A673 (cell line): ENCODE data around the gene FAM177A1. TPM values are rescaled to one million over a fixed set of nuclear protein-coding genes. Genes with fewer than 3 reads are reported as not detected.

ENCODE experiments used
- BruUV-seq: library from RNA; stranded (reverse); fragments of 400-500 nt; replicated peaks from 2 replicates; lab custom pipeline; 2021; lab: Mats Ljungman, UMichigan
- CTCF ChIA-PET: fragments of 300-600 bp; sonication (Branson Sonifier 250); formaldehyde crosslinking; loops from one replicate; lab custom pipeline; 2022; ENCODE audit warnings: antibody characterized with exemption; lab: Charles Lee
- POLR2A ChIA-PET: fragments of 300-600 bp; sonication (Branson Sonifier 250); formaldehyde crosslinking; loops from one replicate; lab custom pipeline; 2022; ENCODE audit warnings: antibody characterized with exemption; ENCODE audit not compliant: low non-redundant PET; lab: Charles Lee
- DNase-seq: peaks from one replicate; pipeline ENCODE4 v3.0.0-alpha.2; 2015; ENCODE audit warnings: low spot score
- H3K27ac ChIP-seq: fragments of 200-600 bp; sonication (generic); 2 replicates; pipeline ENCODE4 v1.5.1; 2016; ENCODE audit warnings: mixed run types, low read depth, mild to moderate bottlenecking, mixed read lengths, antibody characterized with exemption, low read length; ENCODE audit not compliant: poor library complexity, severe bottlenecking
- H3K27me3 ChIP-seq: fragments of 200-600 bp; sonication (generic); replicated peaks from 2 replicates; pipeline ENCODE4 v1.6.1; 2017; ENCODE audit warnings: mixed run types, low read depth, mild to moderate bottlenecking, mixed read lengths, antibody characterized with exemption, low read length; ENCODE audit not compliant: insufficient read depth, poor library complexity
- H3K36me3 ChIP-seq: fragments of 200-600 bp; sonication (generic); 2 replicates; pipeline ENCODE4 v1.6.1; 2016; ENCODE audit warnings: mixed run types, mild to moderate bottlenecking, mixed read lengths, antibody characterized with exemption, low read length; ENCODE audit not compliant: insufficient read depth, poor library complexity, severe bottlenecking
- H3K4me1 ChIP-seq: fragments of 200-600 bp; sonication (generic); 2 replicates; pipeline ENCODE4 v1.6.1; 2017; ENCODE audit warnings: mixed run types, mild to moderate bottlenecking, mixed read lengths, antibody characterized with exemption, low read length; ENCODE audit not compliant: insufficient read depth, poor library complexity, severe bottlenecking
- H3K4me3 ChIP-seq: fragments of 200-600 bp; sonication (generic); 2 replicates; pipeline ENCODE4 v1.5.1; 2016; ENCODE audit warnings: low read depth, mixed run types, mild to moderate bottlenecking, mixed read lengths, low read length; ENCODE audit not compliant: poor library complexity, severe bottlenecking
- H3K9me3 ChIP-seq: fragments of 200-600 bp; sonication (generic); 2 replicates; pipeline ENCODE4 v1.6.1; 2016; ENCODE audit warnings: mixed run types, low read depth, mild to moderate bottlenecking, mixed read lengths, antibody characterized with exemption, low read length; ENCODE audit not compliant: poor library complexity, severe bottlenecking
- EZH2 ChIP-seq: fragments of 200-600 bp; sonication (generic); IDR thresholded peaks from 2 replicates; pipeline ENCODE4 v1.6.1; 2017; ENCODE audit warnings: borderline replicate concordance, low read depth, mild to moderate bottlenecking, mixed read lengths, antibody characterized with exemption, low read length; ENCODE audit not compliant: poor library complexity, severe bottlenecking
- intact Hi-C: fragments of 100-400 bp; cut with micrococcal nuclease; formaldehyde crosslinking; loops from one replicate; pipeline ENCODE4 v1.10.0; 2022; ENCODE audit not compliant: unreplicated experiment
- total RNA-seq: library from RNA; stranded (reverse); gene quantifications from 2 replicates; pipeline ENCODE4 v1.2.3, GENCODE V29; 2021
- TF ChIP-seq, protein P1 (sequence below): fragments of 300-800, 200-600 bp; sonication (generic); conservative IDR thresholded peaks from 2 replicates; pipeline ENCODE4 v1.5.1; 2017; ENCODE audit warnings: low read depth, mild to moderate bottlenecking, antibody characterized with exemption, low read length, moderate library complexity, mixed read lengths

Gene FAM177A1
- total RNA-seq, 1 experiment from 2014 or later = 59.2 TPM

- no peak overlapping the region for H3K4me3 ChIP-seq
- ChIA-PET CTCF (no interaction called here), POLR2A (no interaction called here)
- intact Hi-C loops = no loop called here
- no peaks in the 10 kb centered on the region for H3K9me3 ChIP-seq
- no peaks in the 10 kb centered on the region for H3K27me3 ChIP-seq
- no peak for DNase-seq
- no peaks in the 10 kb centered on the region for H3K4me1 ChIP-seq
- no TSS peak for BruUV-seq
- H3K27ac ChIP-seq = no peak overlapping the region
- TF ChIP-seq EZH2 = no peak
- TF ChIP-seq, protein P1, sequence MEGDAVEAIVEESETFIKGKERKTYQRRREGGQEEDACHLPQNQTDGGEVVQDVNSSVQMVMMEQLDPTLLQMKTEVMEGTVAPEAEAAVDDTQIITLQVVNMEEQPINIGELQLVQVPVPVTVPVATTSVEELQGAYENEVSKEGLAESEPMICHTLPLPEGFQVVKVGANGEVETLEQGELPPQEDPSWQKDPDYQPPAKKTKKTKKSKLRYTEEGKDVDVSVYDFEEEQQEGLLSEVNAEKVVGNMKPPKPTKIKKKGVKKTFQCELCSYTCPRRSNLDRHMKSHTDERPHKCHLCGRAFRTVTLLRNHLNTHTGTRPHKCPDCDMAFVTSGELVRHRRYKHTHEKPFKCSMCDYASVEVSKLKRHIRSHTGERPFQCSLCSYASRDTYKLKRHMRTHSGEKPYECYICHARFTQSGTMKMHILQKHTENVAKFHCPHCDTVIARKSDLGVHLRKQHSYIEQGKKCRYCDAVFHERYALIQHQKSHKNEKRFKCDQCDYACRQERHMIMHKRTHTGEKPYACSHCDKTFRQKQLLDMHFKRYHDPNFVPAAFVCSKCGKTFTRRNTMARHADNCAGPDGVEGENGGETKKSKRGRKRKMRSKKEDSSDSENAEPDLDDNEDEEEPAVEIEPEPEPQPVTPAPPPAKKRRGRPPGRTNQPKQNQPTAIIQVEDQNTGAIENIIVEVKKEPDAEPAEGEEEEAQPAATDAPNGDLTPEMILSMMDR = no peak
- peaks cover 6% of the 10 kb centered on the region for H3K36me3 ChIP-seq
Measured at GRCh38 chr14:35078082-35078481, 32.0 kb downstream of the FAM177A1 start.

DNA sequence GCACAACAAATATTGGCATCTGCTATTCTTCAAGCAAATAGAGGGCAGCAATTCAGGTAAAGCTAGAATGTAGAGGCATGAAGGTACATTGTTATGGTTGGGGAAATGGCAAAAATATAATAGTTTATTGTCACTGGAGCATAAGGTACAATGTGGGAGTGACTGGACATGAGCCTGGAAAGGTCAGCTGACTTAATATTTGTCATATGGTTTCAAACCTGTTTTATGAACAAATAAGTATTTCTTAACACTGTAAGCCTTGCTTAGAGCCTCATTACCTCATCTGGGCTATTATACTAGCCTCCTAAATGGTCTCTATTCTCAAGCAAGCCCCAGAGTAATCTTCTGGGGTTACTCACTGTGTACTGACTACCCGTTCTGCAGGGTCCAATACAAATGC, 33.7 kb downstream of the FAM177A1 start:
- Histone ChIP-seq H3K36me3 (peaks cover 18% of the 10 kb centered on the region), H3K4me3 (no peak overlapping the region), H3K9me3 (no peaks in the 10 kb centered on the region), H3K27ac (no peak overlapping the region), H3K4me1 (no peaks in the 10 kb centered on the region), H3K27me3 (no peaks in the 10 kb centered on the region)
- BruUV-seq = no TSS peak
- ChIA-PET CTCF (no interaction called here), POLR2A (no interaction called here)
- intact Hi-C loops = no loop called here
- DNase-seq = no peak
- TF ChIP-seq, protein P1 = no peak
- no peak for TF ChIP-seq EZH2

DNA sequence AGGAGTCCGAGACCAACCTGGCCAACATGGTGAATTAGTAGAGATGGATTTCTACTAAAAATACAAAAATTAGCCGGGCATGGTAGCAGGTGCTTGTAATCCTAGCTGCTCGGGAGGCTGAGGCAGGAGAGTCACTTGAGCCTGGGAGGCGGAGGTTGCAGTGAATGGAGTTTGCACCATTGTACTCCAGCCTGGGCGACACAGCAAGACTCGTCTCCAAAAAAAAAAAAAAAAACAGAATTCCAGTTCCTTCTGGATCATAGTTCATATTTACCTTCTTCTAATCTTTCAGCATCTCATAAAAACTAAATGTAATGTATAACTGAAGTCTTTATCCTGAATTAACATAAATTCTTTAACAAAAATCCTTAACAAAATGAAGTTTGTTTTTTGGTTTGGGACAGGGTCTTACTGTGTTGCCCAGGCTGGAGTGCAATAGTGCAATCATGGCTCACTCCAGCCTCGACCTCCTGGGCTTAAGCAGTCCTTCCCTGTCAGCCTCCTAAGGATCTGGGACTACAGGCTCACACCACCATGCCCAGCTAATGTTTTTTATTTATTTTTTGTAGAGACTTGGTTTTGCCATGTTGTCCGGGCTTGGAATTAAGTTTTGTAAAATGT, 37.6 kb downstream of the FAM177A1 start:
- no peaks in the 10 kb centered on the region for H3K4me1 ChIP-seq
- H3K4me3 ChIP-seq = no peak overlapping the region
- no peaks in the 10 kb centered on the region for H3K9me3 ChIP-seq
- TF ChIP-seq, protein P1 = no peak
- no peak for TF ChIP-seq EZH2
- POLR2A ChIA-PET = no interaction called here
- DNase-seq = no peak
- H3K27me3 ChIP-seq = no peaks in the 10 kb centered on the region
- intact Hi-C loops = no loop called here
- no peak overlapping the region for H3K27ac ChIP-seq
- H3K36me3 ChIP-seq = peaks cover 37% of the 10 kb centered on the region
- BruUV-seq = no TSS peak
- CTCF ChIA-PET = no interaction called here
